ENCODE results near the gene SLC22A12. TPM values are rescaled to one million over a fixed set of nuclear protein-coding genes. Genes with fewer than 3 reads are reported as not detected.
"Not testable (repeated sequence)": the region's sequence is repeated elsewhere in the genome, so short reads cannot be mapped to it uniquely, and the experiment has no call there.

SLC22A12 gene
- total RNA-seq, 1 donor from 2014 or later, result not detected

GRCh38 chr11:64593156-64594105 is 2.4 kb downstream of the SLC22A12 start:
- peaks cover 3% of the 10 kb centered on the region for H3K9me3 Mint-ChIP-seq
- H3K4me1 Mint-ChIP-seq, result no peaks in the 10 kb centered on the region

GRCh38 chr11:64594159-64594939 is 3.3 kb downstream of the SLC22A12 start:
- H3K4me3 Mint-ChIP-seq, result no peak overlapping the region
- H3K79me2 ChIP-seq (ENCODE audit: low read depth), result no peaks in the 10 kb centered on the region

More at GRCh38 chr11:64593156-64594105, 2.4 kb downstream of the SLC22A12 start:
- Histone ChIP-seq H2AFZ (replicated peaks) (no peak overlapping the region), H3K4me2 (no peak overlapping the region), H3F3A (ENCODE audit: low read depth) (no peaks in the 10 kb centered on the region), H3K27ac (no peak overlapping the region), H3K4me3 (no peak overlapping the region), H4K20me1 (ENCODE audit: low read depth) (no peaks in the 10 kb centered on the region), H3K9me3 (ENCODE audit: low read depth) (no peaks in the 10 kb centered on the region), H3K4me1 (no peaks in the 10 kb centered on the region), H3K27me3 (no peaks in the 10 kb centered on the region), H3K9ac (no peak overlapping the region), H3K79me2 (ENCODE audit: low read depth) (no peaks in the 10 kb centered on the region), H3K36me3 (no peaks in the 10 kb centered on the region)
- peaks cover 4% of the 10 kb centered on the region for H3K27me3 Mint-ChIP-seq (ENCODE audit: insufficient read depth, low read depth)
- TF ChIP-seq CTCF (IDR thresholded peaks at IDR 0.05), result no peak
- no peak for TF ChIP-seq EZH2phosphoT487 (IDR thresholded peaks at IDR 0.05)
- no peak for TF ChIP-seq EZH2 (IDR thresholded peaks at IDR 0.05)
- no peak overlapping the region for H3K4me3 Mint-ChIP-seq
- DNase-seq (ENCODE audit: low spot score), result no peak
- no peak overlapping the region for H3K27ac Mint-ChIP-seq
- H3K36me3 Mint-ChIP-seq, result no peaks in the 10 kb centered on the region

GRCh38 chr11:64595922-64596321 is 4.9 kb downstream of the SLC22A12 start:
- not testable (repeated sequence) for DNase-seq (ENCODE audit: low spot score); H3K9ac ChIP-seq; H3F3A ChIP-seq (ENCODE audit: low read depth); H3K9me3 Mint-ChIP-seq; H3K36me3 Mint-ChIP-seq; H3K27me3 Mint-ChIP-seq (ENCODE audit: insufficient read depth, low read depth); H3K79me2 ChIP-seq (ENCODE audit: low read depth); H2AFZ ChIP-seq (replicated peaks); H3K4me1 ChIP-seq; H3K4me1 Mint-ChIP-seq; H3K4me3 Mint-ChIP-seq; H3K4me2 ChIP-seq; H3K4me3 ChIP-seq; H3K9me3 ChIP-seq (ENCODE audit: low read depth); H3K36me3 ChIP-seq; H3K27ac ChIP-seq; H4K20me1 ChIP-seq (ENCODE audit: low read depth); H3K27me3 ChIP-seq; H3K27ac Mint-ChIP-seq

More at GRCh38 chr11:64594159-64594939, 3.3 kb downstream of the SLC22A12 start:
- no peak overlapping the region for H3K27ac ChIP-seq
- H3K4me1 ChIP-seq, result no peaks in the 10 kb centered on the region
- no peak overlapping the region for H3K9ac ChIP-seq
- H3K4me2 ChIP-seq, result no peak overlapping the region
- H3K4me3 ChIP-seq, result no peak overlapping the region
- H3F3A ChIP-seq (ENCODE audit: low read depth), result no peaks in the 10 kb centered on the region
- no peaks in the 10 kb centered on the region for H3K9me3 ChIP-seq (ENCODE audit: low read depth)
- DNase-seq (ENCODE audit: low spot score), result no peak
- TF ChIP-seq CTCF (IDR thresholded peaks at IDR 0.05), result no peak
- TF ChIP-seq EZH2 (IDR thresholded peaks at IDR 0.05), result no peak
- TF ChIP-seq EZH2phosphoT487 (IDR thresholded peaks at IDR 0.05), result no peak
- H3K27me3 Mint-ChIP-seq (ENCODE audit: insufficient read depth, low read depth), result peaks cover 4% of the 10 kb centered on the region
- no peaks in the 10 kb centered on the region for H3K36me3 ChIP-seq
- no peaks in the 10 kb centered on the region for H3K27me3 ChIP-seq
- no peaks in the 10 kb centered on the region for H3K9me3 Mint-ChIP-seq
- H3K36me3 Mint-ChIP-seq, result no peaks in the 10 kb centered on the region
- no peaks in the 10 kb centered on the region for H3K4me1 Mint-ChIP-seq
- H2AFZ ChIP-seq (replicated peaks), result no peak overlapping the region
- H4K20me1 ChIP-seq (ENCODE audit: low read depth), result no peaks in the 10 kb centered on the region
- H3K27ac Mint-ChIP-seq, result no peak overlapping the region

Data from neural progenitor cell (in vitro differentiated cells).